Smooth muscle cell (in vitro differentiated cells): Measurements from ENCODE around the gene TMEM198. TPM values are rescaled to one million over a fixed set of nuclear protein-coding genes. Genes with fewer than 3 reads are reported as not detected.

Experiments used
- DNase-seq: peaks from one replicate; lab custom pipeline; 2025; ENCODE audit not compliant: unreplicated experiment; lab: John Stamatoyannopoulos, UW
- H2AFZ ChIP-seq: fragments of 200-600 bp; sonication (generic); 2 replicates; pipeline ENCODE4 v1.6.0; 2016; ENCODE audit warnings: antibody characterized with exemption, low read depth, mild to moderate bottlenecking
- H3F3A ChIP-seq: fragments of 200-600 bp; sonication (generic); 2 replicates; pipeline ENCODE4 v1.6.0; 2017; ENCODE audit warnings: antibody characterized with exemption, low read depth
- H3K27ac ChIP-seq: fragments of 200-600 bp; sonication (generic); 2 replicates; pipeline ENCODE4 v1.5.1; 2016; ENCODE audit warnings: low read depth, mild to moderate bottlenecking
- H3K27me3 ChIP-seq: fragments of 200-600 bp; sonication (generic); 2 replicates; pipeline ENCODE4 v1.6.1; 2016; ENCODE audit warnings: low read depth, mild to moderate bottlenecking
- H3K36me3 ChIP-seq: fragments of 200-600 bp; sonication (generic); 2 replicates; pipeline ENCODE4 v1.5.1; 2016; ENCODE audit warnings: low read depth
- H3K4me1 ChIP-seq: fragments of 200-600 bp; sonication (generic); 2 replicates; pipeline ENCODE4 v1.5.1; 2016; ENCODE audit warnings: low read depth
- H3K4me2 ChIP-seq: fragments of 200-600 bp; sonication (generic); 2 replicates; pipeline ENCODE4 v1.6.0; 2016; ENCODE audit warnings: mild to moderate bottlenecking
- H3K4me3 ChIP-seq: fragments of 200-600 bp; sonication (generic); 2 replicates; pipeline ENCODE4 v1.5.1; 2016; ENCODE audit warnings: mild to moderate bottlenecking
- H3K79me2 ChIP-seq: fragments of 200-600 bp; sonication (generic); 2 replicates; pipeline ENCODE4 v1.6.0; 2016; ENCODE audit warnings: low read depth, mild to moderate bottlenecking
- H3K9ac ChIP-seq: fragments of 200-600 bp; sonication (generic); 2 replicates; pipeline ENCODE4 v1.6.0; 2016; ENCODE audit warnings: low read depth
- H3K9me3 ChIP-seq: fragments of 200-600 bp; sonication (generic); replicated peaks from 2 replicates; pipeline ENCODE4 v1.5.1; 2016; ENCODE audit warnings: low read depth
- H4K20me1 ChIP-seq: fragments of 200-600 bp; sonication (generic); 2 replicates; pipeline ENCODE4 v1.6.0; 2016; ENCODE audit warnings: low read depth
- WGBS: methylation state at CpG from one replicate; pipeline ENCODE4 v1.1.7; 2016; ENCODE audit warnings: low lambda C conversion rate; 5-methylcytosine and 5-hydroxymethylcytosine counted together
- polyA plus RNA-seq: library from polyadenylated mRNA; unstranded; fragments of >200 nt; fragmentation: Nextera tagmentation; extraction: Ambion mirVana; gene quantifications from 2 replicates; pipeline ENCODE4 v1.2.1, GENCODE V29; 2016
- total RNA-seq: library from RNA; depleted of rRNA; stranded (reverse); fragments of >200 nt; gene quantifications from 2 replicates; pipeline ENCODE4 v1.2.3, GENCODE V29; 2014
- TF ChIP-seq, protein P1 (sequence below): fragments of 200-600 bp; sonication (generic); IDR thresholded peaks from 2 replicates; pipeline ENCODE4 v1.5.1; 2017; ENCODE audit warnings: borderline replicate concordance, mild to moderate bottlenecking, antibody characterized with exemption; ENCODE audit not compliant: insufficient read depth, poor library complexity, severe bottlenecking

The TMEM198 gene
- total and polyA plus RNA-seq, 2 experiments from 2014 or later, result 3.3 to 6.9 TPM

DNA sequence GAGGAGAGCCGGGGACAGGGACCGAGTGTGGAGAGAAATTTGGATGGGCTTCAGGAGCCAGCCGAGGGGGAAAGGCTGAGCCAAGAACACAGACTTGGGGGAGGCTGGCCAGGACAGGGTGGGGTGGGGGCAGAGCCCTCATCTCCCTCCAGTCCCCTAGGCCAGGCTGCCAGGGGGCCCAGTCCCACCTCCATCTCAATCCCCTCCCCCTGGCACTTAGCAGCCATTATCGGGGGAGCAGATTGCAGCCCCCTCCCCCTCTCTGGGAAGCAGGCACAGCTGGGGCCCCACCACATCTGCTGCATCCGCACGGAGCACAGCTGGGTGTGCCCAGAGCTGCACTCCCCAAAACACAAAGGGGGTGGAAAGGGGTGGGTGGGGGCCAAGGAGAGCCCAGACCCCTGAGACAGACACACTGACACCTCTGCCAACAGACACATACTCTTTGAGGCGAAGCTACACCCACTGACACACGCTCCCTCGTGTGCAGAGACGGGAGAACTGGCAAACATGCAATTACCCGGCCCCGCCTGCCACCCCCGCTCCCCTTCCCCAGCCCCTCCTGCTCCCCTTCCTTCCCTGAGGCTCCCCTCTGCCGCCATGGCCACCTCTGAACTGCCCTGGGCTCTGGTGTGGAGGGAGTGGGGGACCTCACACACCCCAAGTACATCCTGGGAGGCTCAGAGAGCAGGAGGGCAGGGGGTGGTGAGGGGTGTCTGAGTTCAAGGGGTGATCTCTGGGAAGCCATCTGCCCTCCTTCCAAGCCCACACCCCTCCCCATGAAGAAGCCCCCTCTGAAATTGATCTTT lies 34.7 kb upstream of the TMEM198 start:
- Histone ChIP-seq H3K9me3 (no peaks in the 10 kb centered on the region), H3K9ac (no peak overlapping the region)
- WGBS, result 27% methylated on average over 6 of the region's 14 CpGs

GRCh38 chr2:219509780-219510511 lies 33.9 kb upstream of the TMEM198 start:
- Histone ChIP-seq H3F3A (no peaks in the 10 kb centered on the region), H3K27me3 (peaks cover 15% of the 10 kb centered on the region), H3K27ac (no peak overlapping the region), H3K9ac (no peak overlapping the region), H2AFZ (no peak overlapping the region), H3K9me3 (no peaks in the 10 kb centered on the region), H3K79me2 (no peaks in the 10 kb centered on the region), H4K20me1 (peaks cover 14% of the 10 kb centered on the region), H3K36me3 (no peaks in the 10 kb centered on the region), H3K4me2 (peak overlapping the region; percentile 76), H3K4me1 (peaks cover 60% of the 10 kb centered on the region), H3K4me3 (peak overlapping the region; percentile 43)
- DNase-seq, result peak; percentile 45
- WGBS, result 3% methylated on average over 23 of the region's 26 CpGs
- TF ChIP-seq, protein P1, sequence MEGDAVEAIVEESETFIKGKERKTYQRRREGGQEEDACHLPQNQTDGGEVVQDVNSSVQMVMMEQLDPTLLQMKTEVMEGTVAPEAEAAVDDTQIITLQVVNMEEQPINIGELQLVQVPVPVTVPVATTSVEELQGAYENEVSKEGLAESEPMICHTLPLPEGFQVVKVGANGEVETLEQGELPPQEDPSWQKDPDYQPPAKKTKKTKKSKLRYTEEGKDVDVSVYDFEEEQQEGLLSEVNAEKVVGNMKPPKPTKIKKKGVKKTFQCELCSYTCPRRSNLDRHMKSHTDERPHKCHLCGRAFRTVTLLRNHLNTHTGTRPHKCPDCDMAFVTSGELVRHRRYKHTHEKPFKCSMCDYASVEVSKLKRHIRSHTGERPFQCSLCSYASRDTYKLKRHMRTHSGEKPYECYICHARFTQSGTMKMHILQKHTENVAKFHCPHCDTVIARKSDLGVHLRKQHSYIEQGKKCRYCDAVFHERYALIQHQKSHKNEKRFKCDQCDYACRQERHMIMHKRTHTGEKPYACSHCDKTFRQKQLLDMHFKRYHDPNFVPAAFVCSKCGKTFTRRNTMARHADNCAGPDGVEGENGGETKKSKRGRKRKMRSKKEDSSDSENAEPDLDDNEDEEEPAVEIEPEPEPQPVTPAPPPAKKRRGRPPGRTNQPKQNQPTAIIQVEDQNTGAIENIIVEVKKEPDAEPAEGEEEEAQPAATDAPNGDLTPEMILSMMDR, result peak; percentile 59

More for the DNA sequence above, 34.7 kb upstream of the TMEM198 start:
- no peak for DNase-seq
- Histone ChIP-seq H3F3A (no peaks in the 10 kb centered on the region), H3K27me3 (peaks cover 11% of the 10 kb centered on the region), H3K27ac (no peak overlapping the region), H3K4me3 (no peak overlapping the region), H3K79me2 (no peaks in the 10 kb centered on the region), H3K36me3 (no peaks in the 10 kb centered on the region), H3K4me1 (peaks cover 60% of the 10 kb centered on the region), H3K4me2 (peak overlapping the region; percentile 76), H2AFZ (no peak overlapping the region), H4K20me1 (peaks cover 17% of the 10 kb centered on the region)
- TF ChIP-seq, protein P1, result no peak

DNA sequence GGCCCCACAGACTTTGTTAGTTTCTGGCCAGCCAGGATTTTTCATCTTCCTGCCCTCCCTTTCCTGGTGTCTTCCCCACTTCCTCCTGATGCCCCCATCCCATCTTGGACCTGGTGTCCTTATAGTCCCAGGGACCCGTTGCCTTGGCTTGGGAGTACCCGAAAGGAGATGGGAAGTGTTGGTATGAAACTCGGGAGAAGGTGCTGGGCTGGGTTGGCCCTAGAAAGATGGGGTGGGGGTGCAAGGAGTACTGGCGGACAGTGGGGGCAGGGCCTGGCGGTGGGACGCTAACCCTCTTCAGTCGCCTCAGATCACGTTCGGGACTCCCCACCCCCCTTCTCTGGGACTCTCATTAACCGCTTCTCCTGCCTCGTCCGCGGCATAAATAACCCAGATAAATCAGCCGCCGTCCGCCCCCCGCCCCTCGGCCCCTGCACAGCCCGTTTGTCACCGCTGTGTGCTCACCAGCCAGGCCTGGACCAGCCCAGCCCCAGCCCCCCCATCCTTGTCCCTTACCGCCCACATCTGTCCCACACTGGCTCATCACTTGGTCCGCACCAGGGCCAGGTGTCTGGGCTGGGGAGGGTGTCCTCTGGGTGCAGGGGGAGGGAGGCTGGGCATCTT lies 33.2 kb upstream of the TMEM198 start:
- no peaks in the 10 kb centered on the region for H3K79me2 ChIP-seq
- H3K4me3 ChIP-seq, result peak overlapping the region; percentile 43
- no peaks in the 10 kb centered on the region for H3F3A ChIP-seq
- no peak for DNase-seq
- H3K9ac ChIP-seq, result no peak overlapping the region
- H4K20me1 ChIP-seq, result peaks cover 12% of the 10 kb centered on the region
- H3K27ac ChIP-seq, result no peak overlapping the region
- peaks cover 60% of the 10 kb centered on the region for H3K4me1 ChIP-seq
- no peak overlapping the region for H2AFZ ChIP-seq
- 31% methylated on average over 12 of the region's 22 CpGs for WGBS
- TF ChIP-seq, protein P1, result no peak
- no peaks in the 10 kb centered on the region for H3K36me3 ChIP-seq
- H3K9me3 ChIP-seq, result no peaks in the 10 kb centered on the region
- H3K27me3 ChIP-seq, result peaks cover 21% of the 10 kb centered on the region
- peak overlapping the region; percentile 76 for H3K4me2 ChIP-seq
